GM23338 (cell line): ENCODE measurements around the gene ITPR2. TPM values are rescaled to one million over a fixed set of nuclear protein-coding genes. Genes with fewer than 3 reads are reported as not detected.

Experiments
- CREB1 ChIP-seq: fragments of 250-450 bp; sonication (Bioruptor Pico); IDR thresholded peaks from 2 replicates; pipeline ENCODE4 v1.5.0; 2020; ENCODE audit warnings: low read depth, mild to moderate bottlenecking, moderate library complexity
- ETS1 ChIP-seq: IDR thresholded peaks from 2 replicates; pipeline ENCODE4 v1.6.1; 2016; ENCODE audit warnings: antibody characterized with exemption
- JUNB ChIP-seq: IDR thresholded peaks from one replicate; pipeline ENCODE4 v1.6.1; 2016; ENCODE audit warnings: antibody characterized with exemption; ENCODE audit not compliant: unreplicated experiment
- NANOG ChIP-seq: IDR thresholded peaks from 2 replicates; pipeline ENCODE4 v1.6.1; 2016; ENCODE audit warnings: antibody characterized with exemption, borderline replicate concordance
- POLR2AphosphoS5 ChIP-seq: IDR thresholded peaks from 2 replicates; pipeline ENCODE4 v1.6.1; 2016; ENCODE audit warnings: antibody characterized with exemption, low read depth
- STAT1 ChIP-seq: IDR thresholded peaks from one replicate; pipeline ENCODE4 v1.6.1; 2016; ENCODE audit warnings: antibody characterized with exemption; ENCODE audit not compliant: unreplicated experiment
- ZNF114 ChIP-seq: fragments of 250-450 bp; sonication (Bioruptor Pico); IDR thresholded peaks from 2 replicates; pipeline ENCODE4 v1.5.0; 2020; ENCODE audit warnings: mild to moderate bottlenecking, moderate library complexity
- ZNF462 ChIP-seq: fragments of 250-450 bp; sonication (Bioruptor Pico); IDR thresholded peaks from 2 replicates; pipeline ENCODE4 v1.5.0; 2020; ENCODE audit warnings: mild to moderate bottlenecking, moderate library complexity
- polyA plus RNA-seq: library from polyadenylated mRNA; unstranded; fragments of >200 nt; fragmentation: Nextera tagmentation; extraction: Ambion mirVana; gene quantifications from 2 replicates; pipeline ENCODE4 v1.2.1, GENCODE V29; 2016
- total RNA-seq: library from RNA; depleted of rRNA; stranded (reverse); fragments of >200 nt; shearing (Covaris generic); gene quantifications from 2 replicates; pipeline ENCODE4 v1.2.3, GENCODE V29; 2014
- TF ChIP-seq, protein P1 (sequence below): IDR thresholded peaks from one replicate; pipeline ENCODE4 v1.6.1; 2018; ENCODE audit warnings: antibody characterized with exemption; ENCODE audit not compliant: unreplicated experiment

Gene ITPR2
- total and polyA plus RNA-seq, 2 experiments from 2014 or later: 44.5 to 65.2 TPM

- TF ChIP-seq ZNF462 (no peak), ETS1 (no peak), CREB1 (CRISPR knock-in tag) (no peak), JUNB (no peak), POLR2AphosphoS5 (no peak), NANOG (no peak), STAT1 (no peak), ZNF114 (CRISPR knock-in tag) (no peak)
- TF ChIP-seq, protein P1, sequence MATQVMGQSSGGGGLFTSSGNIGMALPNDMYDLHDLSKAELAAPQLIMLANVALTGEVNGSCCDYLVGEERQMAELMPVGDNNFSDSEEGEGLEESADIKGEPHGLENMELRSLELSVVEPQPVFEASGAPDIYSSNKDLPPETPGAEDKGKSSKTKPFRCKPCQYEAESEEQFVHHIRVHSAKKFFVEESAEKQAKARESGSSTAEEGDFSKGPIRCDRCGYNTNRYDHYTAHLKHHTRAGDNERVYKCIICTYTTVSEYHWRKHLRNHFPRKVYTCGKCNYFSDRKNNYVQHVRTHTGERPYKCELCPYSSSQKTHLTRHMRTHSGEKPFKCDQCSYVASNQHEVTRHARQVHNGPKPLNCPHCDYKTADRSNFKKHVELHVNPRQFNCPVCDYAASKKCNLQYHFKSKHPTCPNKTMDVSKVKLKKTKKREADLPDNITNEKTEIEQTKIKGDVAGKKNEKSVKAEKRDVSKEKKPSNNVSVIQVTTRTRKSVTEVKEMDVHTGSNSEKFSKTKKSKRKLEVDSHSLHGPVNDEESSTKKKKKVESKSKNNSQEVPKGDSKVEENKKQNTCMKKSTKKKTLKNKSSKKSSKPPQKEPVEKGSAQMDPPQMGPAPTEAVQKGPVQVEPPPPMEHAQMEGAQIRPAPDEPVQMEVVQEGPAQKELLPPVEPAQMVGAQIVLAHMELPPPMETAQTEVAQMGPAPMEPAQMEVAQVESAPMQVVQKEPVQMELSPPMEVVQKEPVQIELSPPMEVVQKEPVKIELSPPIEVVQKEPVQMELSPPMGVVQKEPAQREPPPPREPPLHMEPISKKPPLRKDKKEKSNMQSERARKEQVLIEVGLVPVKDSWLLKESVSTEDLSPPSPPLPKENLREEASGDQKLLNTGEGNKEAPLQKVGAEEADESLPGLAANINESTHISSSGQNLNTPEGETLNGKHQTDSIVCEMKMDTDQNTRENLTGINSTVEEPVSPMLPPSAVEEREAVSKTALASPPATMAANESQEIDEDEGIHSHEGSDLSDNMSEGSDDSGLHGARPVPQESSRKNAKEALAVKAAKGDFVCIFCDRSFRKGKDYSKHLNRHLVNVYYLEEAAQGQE: no peak
Measured at GRCh38 chr12:26744697-26745440, 88.1 kb downstream of the ITPR2 start (continued).
